ENCODE data around the gene ADORA2A.

GRCh38 chr22:24465566-24465965, 38.2 kb downstream of the ADORA2A start:
- TF ChIP-seq, protein P1, sequence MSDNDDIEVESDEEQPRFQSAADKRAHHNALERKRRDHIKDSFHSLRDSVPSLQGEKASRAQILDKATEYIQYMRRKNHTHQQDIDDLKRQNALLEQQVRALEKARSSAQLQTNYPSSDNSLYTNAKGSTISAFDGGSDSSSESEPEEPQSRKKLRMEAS (IDR thresholded peaks at IDR 0.05) = no peak
- TF ChIP-seq EP300 (IDR thresholded peaks at IDR 0.05; ENCODE audit: borderline replicate concordance) = no peak
- TF ChIP-seq TEAD4 (IDR thresholded peaks at IDR 0.05) = no peak
